ENCODE measurements around the gene DCAF5.
"Not testable (repeated sequence)": the region's sequence is repeated elsewhere in the genome, so short reads cannot be mapped to it uniquely, and the experiment has no call there.

Gene DCAF5

DNA sequence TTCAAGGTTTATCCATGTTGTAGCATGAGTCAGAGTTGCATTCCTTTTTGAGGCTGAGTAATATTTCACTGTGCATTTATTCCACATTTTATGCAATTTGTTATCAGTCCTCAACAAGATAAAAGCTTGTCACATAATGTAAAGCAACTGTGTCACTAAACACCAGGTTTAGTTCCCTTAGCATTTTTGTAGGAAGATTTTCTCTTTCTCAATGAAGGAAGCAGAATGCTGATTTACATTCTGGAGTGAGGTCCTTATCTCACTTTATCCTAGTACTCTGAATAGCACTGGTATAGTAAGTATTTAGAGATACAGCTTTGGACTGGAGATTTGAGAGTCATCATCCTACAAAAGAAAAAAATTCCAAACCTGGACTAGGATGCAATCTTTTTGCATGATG is 28.6 kb upstream of the DCAF5 start:
- no peaks in the 10 kb centered on the region for H3K9me3 ChIP-seq (ENCODE audit: insufficient read depth, low read length)
- H3K4me2 ChIP-seq (ENCODE audit: low read length) = no peak overlapping the region
- H3K36me3 ChIP-seq (replicated peaks; ENCODE audit: low read depth, low read length) = no peaks in the 10 kb centered on the region
- no peaks in the 10 kb centered on the region for H3K4me1 ChIP-seq (ENCODE audit: low read length)
- no peaks in the 10 kb centered on the region for H4K20me1 ChIP-seq (ENCODE audit: insufficient read depth, low read length)
- H3K4me3 ChIP-seq (ENCODE audit: low read length) = no peak overlapping the region
- H3K27ac ChIP-seq (ENCODE audit: low read length) = no peak overlapping the region
- H3K9ac ChIP-seq (ENCODE audit: low read length) = no peak overlapping the region
- TF ChIP-seq CTCF (IDR thresholded peaks at IDR 0.05; ENCODE audit: low read depth, low read length) (no peak), EZH2phosphoT487 (IDR thresholded peaks at IDR 0.05; ENCODE audit: low read depth) (no peak)
- no peaks in the 10 kb centered on the region for H3K79me2 ChIP-seq (ENCODE audit: low read length)
- no peak overlapping the region for H2AFZ ChIP-seq (ENCODE audit: low read depth, low read length)
- H3K27me3 ChIP-seq (ENCODE audit: low read depth, low read length) = peaks cover 7% of the 10 kb centered on the region

- H3K27me3 ChIP-seq (ENCODE audit: low read depth, low read length) = peaks cover 13% of the 10 kb centered on the region
- TF ChIP-seq EZH2phosphoT487 (IDR thresholded peaks at IDR 0.05; ENCODE audit: low read depth) = no peak
- no peak for TF ChIP-seq CTCF (IDR thresholded peaks at IDR 0.05; ENCODE audit: low read depth, low read length)
- H3K4me1 ChIP-seq (ENCODE audit: low read length) = peaks cover 8% of the 10 kb centered on the region; the same call in 1 of the 2 replicates
- H2AFZ ChIP-seq (ENCODE audit: low read depth, low read length) = no peak overlapping the region
- H3K4me3 ChIP-seq (ENCODE audit: low read length) = no peak overlapping the region
- H3K9ac ChIP-seq (ENCODE audit: low read length) = no peak overlapping the region
- H3K79me2 ChIP-seq (ENCODE audit: low read length) = no peaks in the 10 kb centered on the region
- H3K36me3 ChIP-seq (replicated peaks; ENCODE audit: low read depth, low read length) = no peaks in the 10 kb centered on the region
- no peaks in the 10 kb centered on the region for H3K9me3 ChIP-seq (ENCODE audit: insufficient read depth, low read length)
- H4K20me1 ChIP-seq (ENCODE audit: insufficient read depth, low read length) = no peaks in the 10 kb centered on the region
- no peak overlapping the region for H3K27ac ChIP-seq (ENCODE audit: low read length)
- H3K4me2 ChIP-seq (ENCODE audit: low read length) = no peak overlapping the region
Measured at GRCh38 chr14:69175130-69175529, 22.2 kb upstream of the DCAF5 start.

DNA sequence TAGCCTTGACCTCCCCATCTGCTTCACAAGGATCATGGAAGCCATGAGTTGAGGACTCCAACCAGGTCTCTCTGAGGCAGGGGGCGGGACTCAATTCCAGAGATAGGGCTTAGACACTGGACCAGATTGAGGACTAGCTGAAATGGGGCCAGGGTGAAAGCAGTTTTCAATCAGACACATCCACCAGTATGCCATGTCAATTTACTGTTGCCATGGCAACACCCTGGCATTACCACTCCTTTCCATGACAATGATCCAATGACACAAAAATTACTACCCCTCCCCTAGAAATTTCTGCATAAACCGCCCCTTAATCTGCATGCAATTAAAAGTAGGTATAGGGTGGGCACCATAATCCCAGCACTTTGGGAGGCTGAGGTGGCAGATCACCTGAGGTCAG is 18.6 kb upstream of the DCAF5 start:
- peaks cover 8% of the 10 kb centered on the region; the same call in 1 of the 2 replicates for H3K4me1 ChIP-seq (ENCODE audit: low read length)
- no peaks in the 10 kb centered on the region for H3K36me3 ChIP-seq (replicated peaks; ENCODE audit: low read depth, low read length)
- no peak overlapping the region for H2AFZ ChIP-seq (ENCODE audit: low read depth, low read length)
- H3K27me3 ChIP-seq (ENCODE audit: low read depth, low read length) = peaks cover 12% of the 10 kb centered on the region
- H3K4me3 ChIP-seq (ENCODE audit: low read length) = no peak overlapping the region
- H4K20me1 ChIP-seq (ENCODE audit: insufficient read depth, low read length) = no peaks in the 10 kb centered on the region
- TF ChIP-seq CTCF (IDR thresholded peaks at IDR 0.05; ENCODE audit: low read depth, low read length) (no peak), EZH2phosphoT487 (IDR thresholded peaks at IDR 0.05; ENCODE audit: low read depth) (no peak)
- H3K79me2 ChIP-seq (ENCODE audit: low read length) = no peaks in the 10 kb centered on the region
- H3K9me3 ChIP-seq (ENCODE audit: insufficient read depth, low read length) = no peaks in the 10 kb centered on the region
- no peak overlapping the region for H3K9ac ChIP-seq (ENCODE audit: low read length)
- no peak overlapping the region for H3K4me2 ChIP-seq (ENCODE audit: low read length)
- H3K27ac ChIP-seq (ENCODE audit: low read length) = no peak overlapping the region

DNA sequence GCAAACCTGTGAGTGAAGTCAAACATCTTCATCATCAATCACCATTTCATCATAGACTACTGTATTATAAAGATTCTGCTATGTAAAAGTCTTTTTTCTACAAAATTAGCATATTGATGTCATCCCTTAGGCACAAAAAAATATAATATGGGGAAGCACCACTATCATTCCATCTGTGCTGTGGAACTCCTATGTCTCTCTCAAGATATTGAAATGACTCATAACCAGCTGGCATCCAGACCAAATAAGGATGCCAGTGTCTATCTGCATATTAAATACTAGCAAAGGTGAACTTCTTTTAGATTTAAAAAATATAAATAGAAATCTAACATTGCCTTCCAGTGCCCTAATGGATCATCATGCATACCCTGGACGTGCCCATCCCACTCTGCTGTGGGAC is 17.9 kb upstream of the DCAF5 start:
- Histone ChIP-seq H3K79me2 (ENCODE audit: low read length) (no peaks in the 10 kb centered on the region), H4K20me1 (ENCODE audit: insufficient read depth, low read length) (no peaks in the 10 kb centered on the region), H3K9ac (ENCODE audit: low read length) (no peak overlapping the region), H3K36me3 (replicated peaks; ENCODE audit: low read depth, low read length) (no peaks in the 10 kb centered on the region), H2AFZ (ENCODE audit: low read depth, low read length) (no peak overlapping the region), H3K4me1 (ENCODE audit: low read length) (peaks cover 8% of the 10 kb centered on the region; the same call in 1 of the 2 replicates), H3K27me3 (ENCODE audit: low read depth, low read length) (peaks cover 9% of the 10 kb centered on the region), H3K9me3 (ENCODE audit: insufficient read depth, low read length) (no peaks in the 10 kb centered on the region), H3K4me3 (ENCODE audit: low read length) (no peak overlapping the region), H3K27ac (ENCODE audit: low read length) (no peak overlapping the region), H3K4me2 (ENCODE audit: low read length) (no peak overlapping the region)
- no peak for TF ChIP-seq EZH2phosphoT487 (IDR thresholded peaks at IDR 0.05; ENCODE audit: low read depth)
- no peak for TF ChIP-seq CTCF (IDR thresholded peaks at IDR 0.05; ENCODE audit: low read depth, low read length)

GRCh38 chr14:69165787-69166186 is 12.9 kb upstream of the DCAF5 start:
- not testable (repeated sequence) for H4K20me1 ChIP-seq (ENCODE audit: insufficient read depth, low read length); H3K4me1 ChIP-seq (ENCODE audit: low read length); H3K4me3 ChIP-seq (ENCODE audit: low read length); H3K9ac ChIP-seq (ENCODE audit: low read length); H3K27me3 ChIP-seq (ENCODE audit: low read depth, low read length); H3K36me3 ChIP-seq (replicated peaks; ENCODE audit: low read depth, low read length); H3K79me2 ChIP-seq (ENCODE audit: low read length); H3K9me3 ChIP-seq (ENCODE audit: insufficient read depth, low read length); H2AFZ ChIP-seq (ENCODE audit: low read depth, low read length); H3K4me2 ChIP-seq (ENCODE audit: low read length); H3K27ac ChIP-seq (ENCODE audit: low read length)
